GM19238 (cell line): ENCODE results near the gene CFAP70.
"Not testable (repeated sequence)": the region's sequence is repeated elsewhere in the genome, so short reads cannot be mapped to it uniquely, and the experiment has no call there.

Source experiments
- DNase-seq: peaks from one replicate; pipeline ENCODE4 v3.0.0; 2011; ENCODE audit warnings: low spot score; ENCODE audit not compliant: insufficient read length

CFAP70 gene

DNA sequence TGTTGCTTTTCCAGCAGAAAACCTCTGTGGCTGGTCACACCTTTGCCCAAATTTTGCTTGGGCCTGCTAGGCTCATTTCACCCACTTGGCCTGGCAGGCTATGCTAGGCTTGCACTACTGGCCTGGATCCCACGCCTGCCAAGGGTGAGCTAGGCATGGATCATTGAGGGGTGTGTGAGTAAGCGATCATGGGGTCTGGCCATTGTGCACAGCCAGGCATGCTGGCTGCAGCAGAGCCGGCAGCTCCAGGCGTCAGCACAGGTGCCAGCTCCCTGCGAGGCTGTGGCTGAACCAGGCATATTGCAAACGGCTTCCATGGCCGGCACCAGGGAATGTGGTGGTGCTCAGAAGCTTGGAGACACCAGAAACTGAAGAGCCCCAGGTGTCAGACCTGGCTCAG is 19.2 kb downstream of the CFAP70 start:
- DNase-seq: no peak

DNA sequence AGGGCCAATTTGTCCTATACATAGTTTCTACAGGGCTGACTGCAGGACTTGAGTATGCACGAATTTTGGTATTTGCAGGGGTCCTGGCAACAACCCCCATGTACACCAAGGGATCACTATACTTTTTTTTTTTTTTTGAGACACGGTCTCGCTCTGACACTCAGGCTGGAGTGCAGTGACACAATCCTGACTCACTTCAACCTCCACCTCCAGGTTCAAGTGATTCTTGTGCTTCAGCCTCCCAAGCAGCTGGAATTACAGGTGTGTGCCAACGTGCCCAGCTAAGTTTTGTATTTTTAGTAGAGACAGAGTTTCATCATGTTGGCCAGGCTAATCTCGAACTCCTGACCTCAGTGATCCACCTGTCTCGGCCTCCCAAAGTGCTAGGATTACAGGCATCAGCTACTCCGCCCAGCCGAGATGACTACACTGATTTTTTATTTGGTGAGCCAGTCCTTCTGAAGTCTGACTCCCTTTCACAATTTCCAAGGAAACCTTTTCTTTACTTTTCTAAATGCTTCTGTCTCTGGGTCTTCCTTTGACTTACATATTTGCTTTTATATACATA is 19.8 kb downstream of the CFAP70 start:
- DNase-seq: no peak

DNA sequence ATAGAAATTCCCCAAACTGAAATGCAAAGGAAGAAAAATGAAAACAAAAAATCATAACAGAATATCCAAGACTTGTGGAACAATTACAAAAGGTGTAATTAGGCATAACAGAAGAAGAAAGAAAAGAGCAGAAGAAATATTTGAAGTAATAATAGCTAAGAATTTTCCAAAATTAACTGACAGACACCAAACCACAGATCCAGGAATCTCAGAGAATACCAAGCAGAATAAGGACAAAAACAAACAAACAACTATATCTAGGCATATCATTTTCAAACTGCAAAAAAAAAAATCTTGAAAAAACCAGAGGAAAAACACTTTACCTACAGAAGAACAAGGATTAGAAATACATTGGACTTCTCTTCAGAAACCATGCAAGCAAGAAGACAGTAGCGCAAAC is 25.5 kb downstream of the CFAP70 start:
- no peak for DNase-seq

DNA sequence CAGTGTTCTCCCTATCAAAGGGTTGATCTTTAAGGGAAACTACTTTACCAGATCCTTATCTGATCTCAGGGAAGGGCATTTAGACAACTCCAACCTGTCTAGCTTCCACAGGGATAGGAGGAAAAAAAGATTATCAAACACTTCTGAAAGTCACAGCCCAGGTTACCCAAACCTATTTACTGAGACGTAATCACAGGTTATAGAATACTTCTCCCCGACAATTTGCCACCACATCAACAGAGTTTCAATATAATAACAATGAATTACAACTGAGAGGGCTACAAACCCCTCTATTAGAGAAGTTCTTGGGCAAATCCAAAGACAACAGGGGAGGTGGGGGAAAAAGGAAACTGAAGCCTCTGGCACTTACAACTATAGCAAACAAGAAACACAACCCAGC is 26.3 kb downstream of the CFAP70 start:
- DNase-seq: no peak

DNA sequence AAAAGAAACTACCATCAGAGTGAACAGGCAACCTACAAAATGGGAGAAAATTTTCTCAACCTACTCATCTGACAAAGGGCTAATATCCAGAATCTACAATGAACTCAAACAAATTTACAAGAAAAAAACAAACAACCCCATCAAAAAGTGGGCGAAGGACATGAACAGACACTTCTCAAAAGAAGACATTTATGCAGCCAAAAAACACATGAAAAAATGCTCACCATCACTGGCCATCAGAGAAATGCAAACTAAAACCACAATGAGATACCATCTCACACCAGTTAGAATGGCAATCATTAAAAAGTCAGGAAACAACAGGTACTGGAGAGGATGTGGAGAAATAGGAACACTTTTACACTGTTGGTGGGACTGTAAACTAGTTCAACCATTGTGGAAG is 30.1 kb downstream of the CFAP70 start:
- DNase-seq: not testable (repeated sequence)

DNA sequence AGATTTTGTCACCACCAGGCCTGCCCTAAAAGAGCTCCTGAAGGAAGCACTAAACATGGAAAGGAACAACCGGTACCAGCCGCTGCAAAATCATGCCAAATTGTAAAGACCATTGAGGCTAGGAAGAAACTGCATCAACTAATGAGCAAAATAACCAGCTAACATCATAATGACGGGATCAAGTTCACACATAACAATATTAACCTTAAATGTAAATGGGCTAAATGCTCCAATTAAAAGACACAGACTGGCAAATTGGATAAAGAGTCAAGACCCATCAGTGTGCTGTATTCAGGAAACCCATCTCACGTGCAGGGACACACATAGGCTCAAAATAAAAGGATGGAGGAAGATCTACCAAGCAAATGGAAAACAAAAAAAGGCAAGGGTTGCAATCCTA is 33.4 kb downstream of the CFAP70 start:
- not testable (repeated sequence) for DNase-seq

DNA sequence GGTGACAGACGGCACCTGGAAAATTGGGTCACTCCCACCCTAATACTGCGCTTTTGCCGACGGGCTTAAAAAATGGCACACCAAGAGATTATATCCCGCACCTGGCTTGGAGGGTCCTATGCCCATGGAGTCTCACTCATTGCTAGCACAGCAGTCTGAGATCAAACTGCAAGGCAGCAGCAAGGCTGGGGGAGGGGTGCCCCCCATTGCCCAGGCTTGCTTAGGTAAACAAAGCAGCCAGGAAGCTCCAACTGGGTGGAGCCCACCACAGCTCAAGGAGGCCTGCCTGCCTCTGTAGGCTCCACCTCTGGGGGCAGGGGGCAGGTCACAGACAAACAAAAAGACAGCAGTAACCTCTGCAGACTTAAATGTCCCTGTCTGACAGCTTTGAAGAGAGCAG is 35.1 kb downstream of the CFAP70 start:
- DNase-seq: not testable (repeated sequence)

DNA sequence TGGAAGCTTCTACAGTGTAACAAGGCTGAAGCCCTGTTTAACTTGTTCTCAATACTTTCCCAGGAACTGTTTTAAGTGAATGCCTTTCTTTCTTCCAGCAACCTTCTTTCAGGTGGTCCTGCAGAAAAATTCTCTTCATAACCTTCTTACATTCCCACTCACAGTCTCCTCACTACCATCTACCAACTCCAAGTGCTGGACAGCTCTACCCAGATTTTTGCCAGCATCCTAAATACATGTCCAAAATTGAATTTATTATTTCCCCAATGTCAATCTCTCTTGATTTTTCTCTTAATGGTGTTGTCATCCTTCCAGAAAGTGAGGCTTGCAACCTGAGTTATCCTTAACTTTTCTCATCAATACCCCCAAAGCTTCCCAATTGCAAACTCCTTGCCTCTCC is 48.2 kb downstream of the CFAP70 start:
- no peak for DNase-seq

DNA sequence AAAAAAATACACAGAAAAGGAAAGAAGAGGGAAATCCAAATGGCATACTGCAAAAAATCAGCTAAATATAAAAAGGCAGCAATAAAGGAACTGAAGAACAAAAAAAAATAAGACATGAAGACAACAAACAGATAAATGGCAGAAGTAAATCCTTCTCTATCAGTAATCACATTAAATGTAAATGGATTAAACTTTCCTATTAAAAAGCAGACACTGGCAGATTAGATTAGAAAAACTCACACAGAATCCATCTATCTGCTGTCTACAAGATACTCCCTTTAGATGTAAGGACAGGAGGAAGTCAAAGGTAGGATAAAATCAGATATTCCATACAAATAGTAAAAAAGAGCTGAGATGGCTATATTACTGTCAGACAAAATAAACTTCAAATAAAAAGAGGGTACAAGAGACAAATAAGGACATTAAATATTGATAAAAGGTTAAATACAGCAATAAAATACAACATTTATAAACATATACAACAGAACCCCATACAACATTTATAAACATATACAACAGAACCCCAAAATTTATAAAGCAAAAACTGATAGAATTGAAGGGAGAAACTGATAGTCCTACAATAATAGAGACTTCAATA is 51.4 kb downstream of the CFAP70 start:
- DNase-seq: no peak

DNA sequence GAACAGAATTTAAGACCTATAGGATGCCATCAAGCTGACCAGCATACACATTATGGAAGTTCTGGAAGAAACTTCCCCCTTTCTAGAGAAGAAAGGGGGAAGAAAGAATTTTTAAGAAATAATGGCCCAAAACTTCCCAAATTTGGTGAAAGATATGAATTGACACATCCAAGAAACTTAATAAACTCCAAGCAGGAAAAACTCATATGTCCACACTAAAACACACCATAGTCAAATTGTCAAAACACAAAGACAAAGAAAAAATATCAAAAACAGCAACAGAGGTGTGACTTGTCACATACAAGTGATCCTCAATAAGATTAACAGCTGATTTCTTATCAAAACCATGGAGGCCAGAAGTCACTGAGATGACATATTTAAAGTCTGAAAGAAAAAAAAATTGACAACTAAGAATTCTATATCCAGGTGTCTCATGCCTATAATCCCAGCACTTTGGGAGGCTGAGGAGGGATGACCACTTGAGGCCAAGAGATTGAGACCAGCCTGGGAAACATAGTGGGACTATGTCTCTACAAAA is 52.4 kb downstream of the CFAP70 start:
- no peak for DNase-seq

DNA sequence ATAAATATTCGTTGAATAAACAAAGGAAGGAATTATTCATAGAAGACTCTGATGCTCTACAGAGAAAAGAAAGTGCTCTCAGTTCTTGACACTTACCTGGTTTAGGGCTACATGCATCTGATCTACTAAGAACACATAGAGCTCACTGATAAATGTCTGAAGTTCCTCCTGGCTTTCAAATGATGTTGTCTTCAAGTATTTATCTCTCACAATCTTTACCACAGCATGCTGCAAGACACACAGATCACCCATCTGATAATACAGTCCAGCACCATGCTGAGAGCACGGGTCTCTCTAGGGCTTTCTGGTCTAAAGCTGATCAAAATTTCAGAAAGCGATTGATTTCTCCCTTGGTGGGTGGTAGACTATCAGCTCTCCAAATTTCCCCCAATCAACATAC is 61.7 kb downstream of the CFAP70 start:
- DNase-seq: no peak

DNA sequence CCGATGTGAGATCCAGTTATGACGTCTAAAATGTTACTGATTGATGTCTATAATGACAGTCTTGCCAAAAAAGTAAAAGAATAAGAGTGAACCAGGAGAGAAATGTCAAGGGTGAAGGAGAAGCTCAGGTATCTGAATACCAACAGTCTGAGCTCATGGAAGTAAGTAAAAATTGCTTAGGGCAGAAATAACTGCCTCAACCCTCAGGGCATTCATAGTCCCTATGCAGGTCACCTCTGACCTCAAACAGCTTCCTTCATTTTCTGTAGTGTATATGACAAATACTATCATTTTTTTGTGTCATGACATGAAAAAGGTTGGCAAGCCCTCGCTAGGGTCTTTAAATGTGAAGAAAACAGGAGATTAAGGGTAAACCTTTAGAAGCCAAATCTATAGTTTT is 65.2 kb downstream of the CFAP70 start:
- DNase-seq: no peak

DNA sequence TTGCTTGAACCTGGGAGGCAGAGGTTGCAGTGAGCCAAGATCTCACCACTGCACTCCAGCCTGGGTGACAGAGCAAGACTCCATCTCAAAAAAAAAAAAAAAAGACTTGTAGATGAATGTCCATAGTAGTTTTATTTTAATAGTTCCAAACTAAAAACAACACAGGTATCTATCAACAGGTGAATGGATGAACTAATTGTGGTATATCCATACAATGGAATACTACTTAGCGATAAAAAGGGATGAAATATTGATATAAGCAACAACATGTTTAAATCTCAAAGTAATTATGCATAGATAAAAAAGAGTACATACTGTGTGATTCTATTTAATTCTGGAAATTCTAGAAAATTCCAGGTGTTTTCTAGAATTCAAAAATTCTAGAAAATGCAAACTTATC is 68.7 kb downstream of the CFAP70 start:
- DNase-seq: no peak

DNA sequence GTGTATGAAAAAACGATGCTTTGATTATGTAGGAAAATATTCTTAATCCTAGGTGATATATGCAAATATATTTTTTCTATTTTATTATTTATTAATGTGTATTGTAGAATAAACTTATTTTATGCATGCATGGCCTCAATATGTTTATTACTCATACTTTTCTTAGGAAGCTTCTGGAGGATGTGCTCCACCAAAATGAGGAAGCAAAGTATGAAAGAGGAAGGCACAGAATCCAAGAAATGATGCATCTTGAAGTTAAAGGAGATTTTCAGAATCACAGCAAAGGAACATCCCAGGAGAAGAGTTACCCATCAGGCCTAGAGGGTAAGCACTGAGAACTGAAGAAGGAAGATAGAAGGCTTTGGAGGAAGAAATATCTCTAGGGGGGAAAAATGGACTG is 71.2 kb downstream of the CFAP70 start:
- no peak for DNase-seq

DNA sequence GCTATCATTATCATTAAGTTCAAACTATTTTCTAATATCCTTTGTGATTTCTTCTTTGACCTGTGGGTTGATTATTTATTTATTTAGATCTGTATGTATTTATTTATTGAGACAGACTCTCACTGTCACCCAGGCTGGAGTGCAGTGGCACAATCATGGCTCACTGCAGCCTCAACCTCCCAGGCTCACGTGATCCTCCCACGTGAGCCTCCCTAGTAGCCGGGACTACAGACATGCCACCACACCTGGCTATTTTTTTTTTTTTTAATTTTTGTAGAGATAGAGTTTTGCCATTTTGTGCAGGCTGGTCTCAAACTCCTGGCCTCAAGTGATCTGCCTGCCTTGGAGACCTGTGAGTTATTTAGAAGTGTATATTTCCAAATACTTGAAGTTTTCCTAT is 77.6 kb downstream of the CFAP70 start:
- no peak for DNase-seq

DNA sequence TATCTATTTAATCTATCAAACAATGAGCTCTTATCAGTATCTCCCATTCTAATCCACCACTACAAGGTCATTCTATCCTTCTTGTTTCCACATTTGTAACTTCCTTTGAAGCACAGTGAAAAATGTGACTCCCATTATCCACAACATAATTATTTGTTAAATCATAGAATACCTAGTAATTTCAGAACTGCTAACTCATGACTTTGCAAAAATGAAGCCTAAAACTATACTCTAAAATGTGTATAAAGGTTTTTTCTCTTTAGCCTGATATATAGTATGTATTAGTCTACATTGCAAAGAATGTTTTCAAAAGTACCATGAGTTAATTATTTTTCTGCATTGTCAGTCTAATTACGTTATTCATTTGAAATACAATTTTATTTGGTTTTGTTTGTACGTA is 94.2 kb downstream of the CFAP70 start:
- DNase-seq: no peak

DNA sequence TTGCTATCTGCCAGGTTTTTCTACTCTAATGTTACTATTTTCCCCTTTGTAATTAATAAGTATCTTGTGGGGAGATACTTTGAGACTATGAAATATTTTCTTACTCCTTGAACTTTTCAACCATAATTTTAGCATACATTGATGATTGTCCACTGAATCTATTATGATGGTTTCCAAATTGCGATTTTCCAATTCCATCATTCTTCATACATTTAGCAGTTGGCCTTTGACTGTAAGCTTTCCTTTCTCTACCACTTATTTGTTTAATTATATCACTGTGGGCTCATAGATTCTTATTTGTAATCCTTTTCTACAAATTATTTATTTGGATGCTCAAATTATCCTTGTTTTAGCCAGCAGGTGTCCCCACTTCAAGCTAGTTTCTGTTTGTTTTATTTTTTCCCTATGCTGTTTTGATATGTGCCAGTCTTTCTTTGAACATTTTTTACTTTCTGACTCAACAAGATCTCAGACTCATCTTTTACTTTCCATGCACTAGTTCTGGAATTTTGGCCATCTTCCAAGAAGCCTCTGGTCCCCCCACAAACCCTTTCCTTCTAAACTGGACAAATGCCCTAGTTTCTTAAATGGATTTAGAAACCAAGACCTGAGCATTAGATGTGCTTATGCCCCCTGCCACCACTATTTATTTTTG is 94.8 kb downstream of the CFAP70 start:
- no peak for DNase-seq

DNA sequence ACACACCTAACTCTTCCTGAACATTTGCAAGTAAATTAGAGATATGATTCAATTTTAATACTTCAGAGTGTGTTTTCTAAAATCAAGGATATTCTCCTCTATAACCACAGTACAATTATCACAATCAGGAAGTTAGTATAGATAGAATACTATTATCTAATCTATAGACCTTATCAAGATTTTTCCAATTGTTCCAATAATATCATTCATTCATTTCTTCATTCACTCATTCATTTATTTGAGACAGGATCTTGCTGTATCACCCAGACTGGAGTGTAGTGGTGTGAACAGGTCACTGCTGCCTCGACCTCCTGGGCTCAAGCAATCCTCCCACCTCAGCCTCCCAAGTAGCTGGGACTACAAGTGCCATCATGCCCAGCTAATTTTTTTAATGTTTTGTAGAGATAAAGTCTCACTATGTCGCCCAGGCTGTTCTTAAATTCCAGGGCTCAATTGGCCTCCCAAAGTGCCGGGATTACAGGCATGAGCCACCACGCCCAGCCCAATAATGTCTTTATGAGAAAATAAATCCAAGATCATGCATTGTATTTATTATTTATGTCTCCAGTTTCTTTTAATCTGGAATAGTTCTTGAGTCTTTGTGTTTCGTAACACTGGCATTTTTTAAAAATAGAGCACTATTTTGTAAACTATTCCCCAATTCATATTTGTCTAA is 95.6 kb downstream of the CFAP70 start:
- DNase-seq: no peak

DNA sequence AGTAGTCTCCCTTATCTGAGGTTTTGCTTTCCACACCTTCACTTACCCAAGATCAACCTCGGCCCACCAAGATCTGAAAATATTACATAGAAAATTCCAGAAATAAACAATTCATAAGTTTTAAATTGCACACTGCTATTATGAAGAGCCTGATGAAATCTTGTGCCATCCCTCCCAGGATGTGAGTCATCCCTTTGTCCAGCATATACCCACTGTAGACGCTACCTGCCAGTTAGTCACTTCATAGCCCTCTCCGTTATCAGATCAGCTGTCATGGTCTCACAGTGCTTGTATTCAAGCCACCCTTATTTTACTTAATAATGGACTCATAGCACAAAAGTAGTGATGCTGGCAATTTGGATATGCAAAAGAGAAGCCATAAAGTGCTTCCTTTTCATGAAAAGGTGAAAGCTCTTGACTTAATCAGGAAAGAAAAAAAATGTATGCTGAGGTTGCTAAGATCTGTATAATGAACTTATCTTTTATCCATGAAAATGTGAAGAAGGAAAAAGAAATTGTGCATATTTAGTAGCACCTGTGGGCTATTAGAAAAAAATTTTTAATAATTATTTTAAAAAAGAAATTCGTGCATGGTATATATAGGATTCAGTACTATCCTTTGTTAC is 96.4 kb downstream of the CFAP70 start:
- no peak for DNase-seq

DNA sequence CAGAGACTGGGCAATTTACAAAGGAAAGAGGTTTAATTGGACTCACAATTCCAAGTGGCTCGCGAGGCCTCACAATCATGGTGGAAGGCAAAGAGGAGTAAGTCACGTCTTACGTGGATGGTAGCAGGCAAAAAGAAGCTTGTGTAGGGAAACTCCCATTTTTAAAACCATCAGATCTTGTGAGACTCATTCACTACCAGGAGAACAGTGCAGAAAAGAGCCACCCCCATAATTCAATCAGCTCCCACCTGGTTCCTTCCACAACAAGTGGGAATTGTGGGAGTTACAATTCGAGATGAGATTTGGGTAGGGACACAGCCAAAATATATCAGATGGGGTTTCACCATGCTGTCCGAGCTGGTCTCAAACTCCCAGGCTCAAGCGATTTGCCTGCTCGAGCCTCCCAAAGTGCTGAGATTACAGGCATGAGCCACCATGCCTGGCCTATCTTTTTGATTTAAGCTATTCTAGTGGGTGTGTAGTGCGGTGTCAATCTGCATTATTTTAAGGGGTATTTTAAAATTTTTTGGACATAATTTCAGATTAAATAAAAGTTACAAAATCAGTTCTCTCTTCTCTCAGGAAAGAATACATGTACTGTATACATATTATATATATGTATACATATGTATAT is 97.2 kb downstream of the CFAP70 start:
- DNase-seq: no peak

DNA sequence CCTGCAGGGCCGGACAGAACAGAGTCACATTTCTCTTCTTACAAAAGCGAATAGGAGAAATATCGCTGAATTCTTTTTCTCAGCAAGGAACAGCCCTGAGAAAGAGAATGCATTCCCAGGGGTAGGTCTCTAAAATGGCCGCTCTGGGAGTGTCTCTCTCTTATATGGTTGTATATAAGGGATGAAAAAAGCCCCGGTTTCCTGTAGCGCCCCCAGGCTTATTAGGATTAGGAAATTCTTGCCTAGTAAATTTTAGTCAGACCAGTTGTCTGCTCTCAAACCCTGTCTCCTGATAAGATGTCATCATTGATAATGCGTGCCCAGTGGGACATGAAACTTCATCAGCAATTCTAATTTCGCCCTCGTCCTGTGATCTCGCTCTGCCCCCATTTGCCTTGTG is 100.1 kb downstream of the CFAP70 start:
- DNase-seq: not testable (repeated sequence)

DNA sequence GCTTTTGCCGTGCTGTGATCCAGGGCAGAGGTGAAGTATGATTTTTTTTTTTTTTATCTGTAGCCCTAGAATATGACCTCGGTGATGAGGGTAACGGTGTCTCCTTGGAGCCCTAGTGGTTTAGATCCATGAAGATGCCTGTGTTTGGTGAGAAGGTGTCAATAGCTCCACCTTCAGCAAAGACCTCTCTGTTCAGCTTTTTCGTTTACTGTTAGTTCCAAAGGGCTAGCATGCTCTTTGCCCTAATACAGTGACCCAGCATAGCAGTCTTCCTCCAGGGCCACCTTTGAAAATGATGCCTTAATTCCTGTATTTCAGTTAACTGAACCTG is 105.5 kb downstream of the CFAP70 start:
- DNase-seq: no peak
